Progenitor cell of endocrine pancreas (in vitro differentiated cells): ENCODE results near the gene PPP1R14B. TPM values are rescaled to one million over a fixed set of nuclear protein-coding genes. Genes with fewer than 3 reads are reported as not detected.

Experiments used
- DNase-seq: peaks from one replicate; pipeline ENCODE4 v3.0.0; 2021; ENCODE audit warnings: low spot score; ENCODE audit not compliant: unreplicated experiment
- H3K27ac Mint-ChIP-seq: 2 replicates; pipeline ENCODE4 v1.8.0; 2021; ENCODE audit warnings: mild to moderate bottlenecking, moderate library complexity, mixed read lengths
- H3K27me3 Mint-ChIP-seq: 2 replicates; pipeline ENCODE4 v1.8.0; 2021; ENCODE audit warnings: mixed read lengths
- H3K36me3 Mint-ChIP-seq: 2 replicates; pipeline ENCODE4 v1.8.0; 2022; ENCODE audit warnings: mixed read lengths; ENCODE audit not compliant: insufficient read depth
- H3K4me1 Mint-ChIP-seq: 2 replicates; pipeline ENCODE4 v1.8.0; 2021; ENCODE audit warnings: low read depth, mixed read lengths
- H3K4me3 Mint-ChIP-seq: 2 replicates; pipeline ENCODE4 v1.8.0; 2021; ENCODE audit warnings: low read depth, mild to moderate bottlenecking, moderate library complexity, mixed read lengths
- H3K9me3 Mint-ChIP-seq: 2 replicates; pipeline ENCODE4 v1.8.0; 2021; ENCODE audit warnings: low read depth, mixed read lengths
- CTCF ChIP-seq: fragments of 200-600 bp; sonication (generic); IDR thresholded peaks from one replicate; pipeline ENCODE4 v1.5.0; 2021; ENCODE audit warnings: antibody characterized with exemption, mild to moderate bottlenecking; ENCODE audit not compliant: unreplicated experiment
- total RNA-seq: library from RNA; stranded (reverse); gene quantifications from 2 replicates; pipeline ENCODE4 v1.2.1, GENCODE V29; 2021

PPP1R14B gene
- total RNA-seq, 1 donor from 2014 or later = 198 TPM

- Mint-ChIP-seq H3K4me3 (no peak overlapping the region), H3K27me3 (no peaks in the 10 kb centered on the region), H3K4me1 (peaks cover 8% of the 10 kb centered on the region), H3K9me3 (no peaks in the 10 kb centered on the region), H3K36me3 (peaks cover 4% of the 10 kb centered on the region), H3K27ac (no peak overlapping the region)
- DNase-seq = no peak
- TF ChIP-seq CTCF = no peak
These were observed 26.5 kb downstream of the PPP1R14B start for GRCh38 chr11:64220271-64220670.

- H3K36me3 Mint-ChIP-seq = peaks cover 8% of the 10 kb centered on the region
- H3K9me3 Mint-ChIP-seq = no peaks in the 10 kb centered on the region
- no peak for TF ChIP-seq CTCF
- H3K27me3 Mint-ChIP-seq = no peaks in the 10 kb centered on the region
- no peak for DNase-seq
- no peak overlapping the region for H3K4me3 Mint-ChIP-seq
- peaks cover 6% of the 10 kb centered on the region for H3K4me1 Mint-ChIP-seq
- no peak overlapping the region for H3K27ac Mint-ChIP-seq
These were observed 27.0 kb downstream of the PPP1R14B start for GRCh38 chr11:64219755-64220154.

GRCh38 chr11:64219354-64219684 lies 27.4 kb downstream of the PPP1R14B start:
- Mint-ChIP-seq H3K4me1 (peaks cover 6% of the 10 kb centered on the region), H3K27me3 (no peaks in the 10 kb centered on the region)

GRCh38 chr11:64218628-64219353 lies 28.0 kb downstream of the PPP1R14B start:
- TF ChIP-seq CTCF = no peak
- Mint-ChIP-seq H3K27ac (no peak overlapping the region), H3K9me3 (no peaks in the 10 kb centered on the region), H3K36me3 (peaks cover 8% of the 10 kb centered on the region), H3K4me1 (peaks cover 6% of the 10 kb centered on the region), H3K27me3 (no peaks in the 10 kb centered on the region), H3K4me3 (peak overlapping the region; percentile 9)
- no peak for DNase-seq

More at GRCh38 chr11:64219354-64219684, 27.4 kb downstream of the PPP1R14B start:
- Mint-ChIP-seq H3K27ac (no peak overlapping the region), H3K9me3 (no peaks in the 10 kb centered on the region), H3K4me3 (no peak overlapping the region), H3K36me3 (peaks cover 8% of the 10 kb centered on the region)
- DNase-seq = no peak
- TF ChIP-seq CTCF = no peak

GRCh38 chr11:64216879-64217278 lies 29.9 kb downstream of the PPP1R14B start:
- Mint-ChIP-seq H3K4me1 (peaks cover 6% of the 10 kb centered on the region), H3K36me3 (peaks cover 8% of the 10 kb centered on the region), H3K4me3 (no peak overlapping the region), H3K9me3 (no peaks in the 10 kb centered on the region), H3K27ac (no peak overlapping the region), H3K27me3 (no peaks in the 10 kb centered on the region)
- no peak for DNase-seq
- no peak for TF ChIP-seq CTCF
